Gastroesophageal sphincter (tissue), 3 donors: Measurements from ENCODE around the gene DIAPH3.

Source experiments
- POLR2A ChIP-seq, 2 donors: fragments of 450-650 bp; IDR thresholded peaks; one replicate each; pipeline ENCODE4 v1.6.1; 2017; ENCODE audit warnings: antibody characterized with exemption in 2 of 2, mild to moderate bottlenecking in 2 of 2, moderate library complexity in 1 of 2
- POLR2AphosphoS5 ChIP-seq: sonication (generic); formaldehyde crosslinking; IDR thresholded peaks from one replicate; pipeline ENCODE4 v1.6.1; 2017; ENCODE audit warnings: antibody characterized with exemption
- TF ChIP-seq, protein P1 (sequence below), 4 experiments: fragments of 200-600 bp in 2 of 4; fragments of 450-650 bp in 2 of 4; sonication (generic) in 1 of 4; IDR thresholded peaks; one replicate each; pipeline ENCODE4 v1.5.1; 2017 to 2019; ENCODE audit warnings: antibody characterized with exemption in 4 of 4, mild to moderate bottlenecking in 2 of 4, moderate library complexity in 2 of 4

- TF ChIP-seq, protein P1, sequence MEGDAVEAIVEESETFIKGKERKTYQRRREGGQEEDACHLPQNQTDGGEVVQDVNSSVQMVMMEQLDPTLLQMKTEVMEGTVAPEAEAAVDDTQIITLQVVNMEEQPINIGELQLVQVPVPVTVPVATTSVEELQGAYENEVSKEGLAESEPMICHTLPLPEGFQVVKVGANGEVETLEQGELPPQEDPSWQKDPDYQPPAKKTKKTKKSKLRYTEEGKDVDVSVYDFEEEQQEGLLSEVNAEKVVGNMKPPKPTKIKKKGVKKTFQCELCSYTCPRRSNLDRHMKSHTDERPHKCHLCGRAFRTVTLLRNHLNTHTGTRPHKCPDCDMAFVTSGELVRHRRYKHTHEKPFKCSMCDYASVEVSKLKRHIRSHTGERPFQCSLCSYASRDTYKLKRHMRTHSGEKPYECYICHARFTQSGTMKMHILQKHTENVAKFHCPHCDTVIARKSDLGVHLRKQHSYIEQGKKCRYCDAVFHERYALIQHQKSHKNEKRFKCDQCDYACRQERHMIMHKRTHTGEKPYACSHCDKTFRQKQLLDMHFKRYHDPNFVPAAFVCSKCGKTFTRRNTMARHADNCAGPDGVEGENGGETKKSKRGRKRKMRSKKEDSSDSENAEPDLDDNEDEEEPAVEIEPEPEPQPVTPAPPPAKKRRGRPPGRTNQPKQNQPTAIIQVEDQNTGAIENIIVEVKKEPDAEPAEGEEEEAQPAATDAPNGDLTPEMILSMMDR (IDR thresholded peaks at IDR 0.05) = no peak
- TF ChIP-seq POLR2AphosphoS5 (no peak), POLR2A (IDR thresholded peaks at IDR 0.05) (no peak)
These were observed 150.6 kb downstream of the DIAPH3 start for GRCh38 chr13:60013166-60013565.
